ENCODE data around the gene RGS7. TPM values are rescaled to one million over a fixed set of nuclear protein-coding genes. Genes with fewer than 3 reads are reported as not detected.

Gene RGS7
- total RNA-seq, 4 donors from 2014 or later, result not detected

GRCh38 chr1:240821925-240822324 is 535.1 kb downstream of the RGS7 start:
- TF ChIP-seq CTCF (IDR thresholded peaks at IDR 0.05; ENCODE audit: low read depth), result no peak

- no peak for TF ChIP-seq CTCF (IDR thresholded peaks at IDR 0.05; ENCODE audit: low read depth)
These were observed 536.2 kb downstream of the RGS7 start for GRCh38 chr1:240820816-240821215.

GRCh38 chr1:240816472-240816871 is 540.5 kb downstream of the RGS7 start:
- no peak for TF ChIP-seq CTCF (IDR thresholded peaks at IDR 0.05; ENCODE audit: low read depth)

GRCh38 chr1:240813720-240814119 is 543.3 kb downstream of the RGS7 start:
- no peak for TF ChIP-seq CTCF (IDR thresholded peaks at IDR 0.05; ENCODE audit: low read depth)

GRCh38 chr1:240811256-240811655 is 545.7 kb downstream of the RGS7 start:
- TF ChIP-seq CTCF (IDR thresholded peaks at IDR 0.05; ENCODE audit: low read depth), result no peak

- no peak for TF ChIP-seq CTCF (IDR thresholded peaks at IDR 0.05; ENCODE audit: low read depth)
These were observed 548.6 kb downstream of the RGS7 start for GRCh38 chr1:240808381-240808780.

- TF ChIP-seq CTCF (IDR thresholded peaks at IDR 0.05; ENCODE audit: low read depth), result no peak
These were observed 550.7 kb downstream of the RGS7 start for GRCh38 chr1:240806200-240806745.
